ENCODE data around the gene CEPT1.

Gene CEPT1

GRCh38 chr1:111154021-111154999 lies 14.3 kb downstream of the CEPT1 start:
- TF ChIP-seq, protein P1, sequence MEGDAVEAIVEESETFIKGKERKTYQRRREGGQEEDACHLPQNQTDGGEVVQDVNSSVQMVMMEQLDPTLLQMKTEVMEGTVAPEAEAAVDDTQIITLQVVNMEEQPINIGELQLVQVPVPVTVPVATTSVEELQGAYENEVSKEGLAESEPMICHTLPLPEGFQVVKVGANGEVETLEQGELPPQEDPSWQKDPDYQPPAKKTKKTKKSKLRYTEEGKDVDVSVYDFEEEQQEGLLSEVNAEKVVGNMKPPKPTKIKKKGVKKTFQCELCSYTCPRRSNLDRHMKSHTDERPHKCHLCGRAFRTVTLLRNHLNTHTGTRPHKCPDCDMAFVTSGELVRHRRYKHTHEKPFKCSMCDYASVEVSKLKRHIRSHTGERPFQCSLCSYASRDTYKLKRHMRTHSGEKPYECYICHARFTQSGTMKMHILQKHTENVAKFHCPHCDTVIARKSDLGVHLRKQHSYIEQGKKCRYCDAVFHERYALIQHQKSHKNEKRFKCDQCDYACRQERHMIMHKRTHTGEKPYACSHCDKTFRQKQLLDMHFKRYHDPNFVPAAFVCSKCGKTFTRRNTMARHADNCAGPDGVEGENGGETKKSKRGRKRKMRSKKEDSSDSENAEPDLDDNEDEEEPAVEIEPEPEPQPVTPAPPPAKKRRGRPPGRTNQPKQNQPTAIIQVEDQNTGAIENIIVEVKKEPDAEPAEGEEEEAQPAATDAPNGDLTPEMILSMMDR (IDR thresholded peaks at IDR 0.05) = no peak

- TF ChIP-seq, protein P1 (IDR thresholded peaks at IDR 0.05) = no peak
These were observed 17.4 kb downstream of the CEPT1 start for GRCh38 chr1:111157431-111157830.

- TF ChIP-seq, protein P1 (IDR thresholded peaks at IDR 0.05) = no peak
These were observed 21.9 kb downstream of the CEPT1 start for GRCh38 chr1:111161843-111162487.

DNA sequence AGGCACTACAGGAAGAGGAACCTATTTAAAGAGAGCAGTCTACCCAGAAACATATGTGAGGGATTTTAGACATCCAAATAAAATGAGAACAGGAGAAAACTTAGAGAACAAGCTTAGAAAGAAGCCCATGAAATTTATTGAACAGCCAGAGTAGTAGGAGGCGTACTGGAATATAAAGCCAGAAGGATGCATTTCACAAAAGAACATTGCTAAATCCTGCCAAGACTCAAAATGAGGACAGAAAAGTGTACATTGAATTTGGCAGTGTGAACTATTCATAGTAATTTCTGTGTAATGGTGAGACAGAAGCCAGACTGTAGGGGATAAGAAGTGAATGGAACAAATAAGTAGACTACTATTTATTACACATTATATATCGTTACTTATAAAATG lies 22.5 kb downstream of the CEPT1 start:
- TF ChIP-seq, protein P1 (IDR thresholded peaks at IDR 0.05) = no peak

GRCh38 chr1:111163363-111163762 lies 23.3 kb downstream of the CEPT1 start:
- TF ChIP-seq, protein P1 (IDR thresholded peaks at IDR 0.05) = no peak

DNA sequence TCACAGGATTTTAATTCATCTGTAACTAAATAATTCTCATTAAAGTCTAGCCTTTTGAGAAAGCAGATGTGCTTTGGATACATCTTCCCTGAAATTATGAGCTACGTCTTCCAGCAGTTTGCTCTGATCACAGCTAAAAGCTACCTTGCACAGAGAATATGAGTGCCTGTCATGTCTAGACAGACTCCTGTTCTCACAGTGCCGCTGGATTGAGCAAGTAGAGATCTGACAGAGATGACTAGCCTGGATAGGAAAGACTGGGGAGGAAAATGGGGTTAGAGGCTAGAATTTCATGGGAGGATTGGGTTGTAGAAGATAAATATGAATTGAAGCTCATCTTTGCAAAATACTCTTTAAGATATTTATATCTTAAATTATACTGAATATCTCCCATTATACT lies 24.1 kb downstream of the CEPT1 start:
- TF ChIP-seq, protein P1 (IDR thresholded peaks at IDR 0.05) = no peak

DNA sequence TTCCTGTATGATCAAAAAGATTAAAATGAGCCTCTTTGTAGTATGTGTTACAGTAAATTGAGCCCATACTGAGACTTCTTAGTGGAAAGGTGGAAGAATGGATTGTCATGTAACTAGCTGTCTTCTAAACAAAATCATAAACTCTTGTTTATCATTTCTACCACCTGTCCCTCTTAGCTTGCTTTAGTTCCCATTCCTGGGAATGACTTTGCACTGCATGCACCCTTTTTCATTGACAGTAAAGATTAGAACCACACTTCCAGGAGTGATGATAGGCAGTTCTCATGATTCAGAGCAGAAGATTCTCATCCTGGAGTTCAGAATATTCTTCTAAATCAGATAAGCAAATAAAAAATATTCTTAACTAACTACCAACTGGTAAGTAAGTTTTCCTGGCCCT lies 32.4 kb downstream of the CEPT1 start:
- TF ChIP-seq, protein P1 (IDR thresholded peaks at IDR 0.05) = no peak

Data from LNCAP (cell line).